HepG2 (cell line): ENCODE measurements around the gene CTDNEP1. TPM values are rescaled to one million over a fixed set of nuclear protein-coding genes. Genes with fewer than 3 reads are reported as not detected.

Source experiments
- ATF4 ChIP-seq, 2 experiments: fragments of 450-650 bp in 1 of 2; sonication (generic) in 1 of 2; formaldehyde crosslinking; IDR thresholded peaks; 2 replicates each; pipeline versions ENCODE4 v1.5.0 to v1.8.0; 2020 to 2022; ENCODE audit warnings: mild to moderate bottlenecking in 1 of 2, missing genetic modification reagents in 1 of 2
- CBFB ChIP-seq: sonication (generic); formaldehyde crosslinking; IDR thresholded peaks from 2 replicates; pipeline ENCODE4 v1.4.0; 2020; ENCODE audit warnings: missing genetic modification reagents
- HNF1B ChIP-seq: sonication (generic); formaldehyde crosslinking; IDR thresholded peaks from 2 replicates; pipeline ENCODE4 v1.5.1; 2020; ENCODE audit warnings: mild to moderate bottlenecking, moderate library complexity, missing genetic modification reagents
- HOXA3 ChIP-seq: sonication (generic); formaldehyde crosslinking; IDR thresholded peaks from 2 replicates; pipeline ENCODE4 v1.5.0; 2020; ENCODE audit warnings: missing genetic modification reagents
- IKZF4 ChIP-seq: sonication (generic); formaldehyde crosslinking; IDR thresholded peaks from 2 replicates; pipeline ENCODE4 v1.5.1; 2020; ENCODE audit warnings: borderline replicate concordance, mild to moderate bottlenecking, low read depth, missing genetic modification reagents; ENCODE audit errors: not compliant biosample characterization
- JDP2 ChIP-seq: sonication (generic); formaldehyde crosslinking; IDR thresholded peaks from 2 replicates; pipeline ENCODE4 v1.8.1; 2022; ENCODE audit warnings: missing genetic modification reagents, borderline replicate concordance
- KMT2A ChIP-seq: sonication (generic); formaldehyde crosslinking; IDR thresholded peaks from 2 replicates; pipeline ENCODE4 v1.4.0; 2020; ENCODE audit warnings: missing genetic modification reagents
- MTERF4 ChIP-seq: sonication (generic); formaldehyde crosslinking; IDR thresholded peaks from 2 replicates; pipeline ENCODE4 v1.8.0; 2023; ENCODE audit warnings: mild to moderate bottlenecking, missing genetic modification reagents
- NFRKB ChIP-seq: fragments of 450-650 bp; IDR thresholded peaks from 2 replicates; pipeline ENCODE4 v1.6.1; 2017
- ZBTB14 ChIP-seq: sonication (generic); formaldehyde crosslinking; IDR thresholded peaks from 2 replicates; pipeline ENCODE4 v1.4.0; 2020; ENCODE audit warnings: missing genetic modification reagents
- ZBTB34 ChIP-seq: sonication (generic); formaldehyde crosslinking; IDR thresholded peaks from 2 replicates; pipeline ENCODE4 v1.8.0; 2022; ENCODE audit warnings: mild to moderate bottlenecking, missing genetic modification reagents
- ZFP82 ChIP-seq: sonication (generic); formaldehyde crosslinking; IDR thresholded peaks from 2 replicates; pipeline ENCODE4 v1.5.1; 2020; ENCODE audit warnings: mild to moderate bottlenecking, missing genetic modification reagents, borderline replicate concordance
- ZHX1 ChIP-seq: sonication (generic); formaldehyde crosslinking; IDR thresholded peaks from 2 replicates; pipeline ENCODE4 v1.8.1; 2022; ENCODE audit warnings: low read depth, mild to moderate bottlenecking, missing genetic modification reagents
- ZNF18 ChIP-seq: sonication (generic); formaldehyde crosslinking; IDR thresholded peaks from 2 replicates; pipeline ENCODE4 v1.8.0; 2022; ENCODE audit warnings: mild to moderate bottlenecking, missing genetic modification reagents; ENCODE audit not compliant: insufficient replicate concordance
- ZNF205 ChIP-seq: IDR thresholded peaks from 2 replicates; pipeline ENCODE4 v1.6.1; 2018; ENCODE audit warnings: missing biosample characterization, missing genetic modification reagents
- ZNF768 ChIP-seq: sonication (generic); formaldehyde crosslinking; IDR thresholded peaks from 2 replicates; pipeline ENCODE4 v1.4.0; 2020; ENCODE audit warnings: missing genetic modification reagents
- ZSCAN9 ChIP-seq: IDR thresholded peaks from 2 replicates; pipeline ENCODE4 v1.6.1; 2016; ENCODE audit warnings: borderline replicate concordance
- polyA plus RNA-seq, 8 experiments: library from polyadenylated mRNA; depleted of rRNA in 3 of 8; stranded (reverse) in 7 of 8; unstranded in 1 of 8; fragments of >200 nt; fragmentation: Illumina TruSeq in 4 of 8; extraction: Trizol in 4 of 8; gene quantifications; 2 replicates each; pipeline versions ENCODE4 v1.2.1 to v1.2.3, GENCODE V29; 2011 to 2016; ENCODE audit warnings: low read depth in 4 of 8, missing spikeins in 1 of 8, mixed read lengths in 1 of 8; ENCODE audit not compliant: insufficient read depth in 1 of 8
- total RNA-seq, 5 experiments: library from RNA; depleted of rRNA; stranded (reverse); fragments of >200 nt; fragmentation: Illumina TruSeq; extraction: Trizol; gene quantifications; 2 replicates each; pipeline ENCODE4 v1.2.3, GENCODE V29; 2016; ENCODE audit warnings: low read depth in 1 of 5

CTDNEP1 gene
- total and polyA plus RNA-seq, 2 of the 13 experiments (the other 11 are each of a cell fraction or from before 2014, with no cell fraction given) = 19.8 to 118 TPM

- TF ChIP-seq HNF1B (peak; percentile 90), HOXA3 (CRISPR knock-in tag) (peak; percentile 79; the same call in 1 of the 2 replicates), IKZF4 (CRISPR knock-in tag) (peak; percentile 68), KMT2A (CRISPR knock-in tag) (0 out of 2 replicates have a peak, but pooled peaks have one; percentile 41), ZHX1 (CRISPR knock-in tag) (peak; percentile 42; the same call in 1 of the 2 replicates), ZNF768 (CRISPR knock-in tag) (peak; percentile 63; the same call in 1 of the 2 replicates), ZSCAN9 (CRISPR knock-in tag) (peak; percentile 31), JDP2 (CRISPR knock-in tag) (no peak), MTERF4 (CRISPR knock-in tag) (0 out of 2 replicates have a peak, but pooled peaks have one; percentile 30), ZBTB34 (CRISPR knock-in tag) (0 out of 2 replicates have a peak, but pooled peaks have one; percentile 57), ZNF205 (peak; percentile 48; the same call in 1 of the 2 replicates), CBFB (CRISPR knock-in tag) (0 out of 2 replicates have a peak, but pooled peaks have one; percentile 63), ATF4 (CRISPR knock-in tag; IDR thresholded peaks at IDR 0.05) (peak in 1 of 2 experiments; percentile 73; a peak in 2 of 4 replicates), NFRKB (no peak), ZNF18 (CRISPR knock-in tag) (peak; percentile 45), ZFP82 (CRISPR knock-in tag) (0 out of 2 replicates have a peak, but pooled peaks have one; percentile 46), ZBTB14 (CRISPR knock-in tag) (no peak; the same call in 1 of the 2 replicates)
These were observed 29.1 kb upstream of the CTDNEP1 start (continued) for GRCh38 chr17:7280519-7281073.
